ENCODE results near the gene IFNGR1. TPM values are rescaled to one million over a fixed set of nuclear protein-coding genes. Genes with fewer than 3 reads are reported as not detected.
A peak's percentile ranks its signal among the peaks of the same experiment; 100 is the strongest.

The IFNGR1 gene
- total RNA-seq, 1 donor from 2014 or later, result 115 TPM

- DNase-seq (no peak), ATAC-seq (no peak)
- intact Hi-C loops (cut with micrococcal nuclease), result no loop called here
These were observed 28.5 kb downstream of the IFNGR1 start for GRCh38 chr6:137190583-137191094.

GRCh38 chr6:137188855-137189254 is 30.3 kb downstream of the IFNGR1 start:
- intact Hi-C loops (cut with micrococcal nuclease), result no loop called here
- no peak for ATAC-seq
- no peak for DNase-seq

- DNase-seq (no peak), ATAC-seq (no peak)
- intact Hi-C loops (cut with micrococcal nuclease), result no loop called here
These were observed 33.9 kb downstream of the IFNGR1 start for GRCh38 chr6:137185290-137185689.

- DNase-seq (no peak), ATAC-seq (no peak)
- intact Hi-C loops (cut with micrococcal nuclease), result no loop called here
These were observed 36.5 kb downstream of the IFNGR1 start for GRCh38 chr6:137182654-137183073.

GRCh38 chr6:137181891-137182653 is 37.1 kb downstream of the IFNGR1 start:
- intact Hi-C loops (cut with micrococcal nuclease), result no loop called here
- DNase-seq (no peak), ATAC-seq (no peak)

GRCh38 chr6:137177611-137178010 is 41.6 kb downstream of the IFNGR1 start:
- intact Hi-C loops (cut with micrococcal nuclease), result no loop called here
- ATAC-seq (no peak), DNase-seq (no peak)

GRCh38 chr6:137176729-137177128 is 42.5 kb downstream of the IFNGR1 start:
- no peak for DNase-seq
- ATAC-seq, result no peak
- intact Hi-C loops (cut with micrococcal nuclease), result no loop called here

GRCh38 chr6:137175868-137176245 is 43.3 kb downstream of the IFNGR1 start:
- ATAC-seq (no peak), DNase-seq (no peak)
- intact Hi-C loops (cut with micrococcal nuclease), result no loop called here

GRCh38 chr6:137175157-137175867 is 43.9 kb downstream of the IFNGR1 start:
- intact Hi-C loops (cut with micrococcal nuclease), result no loop called here
- no peak for DNase-seq
- ATAC-seq, result peak; percentile 89

- no peak for ATAC-seq
These were observed 45.7 kb downstream of the IFNGR1 start, which contains the start of gene IL22RA2 for GRCh38 chr6:137173501-137173900. IL22RA2 (minus strand) TSS chr6:137173644; CDS start chr6:137161749, 11,895 bp downstream.

GRCh38 chr6:137172734-137173431 is 46.3 kb downstream of the IFNGR1 start:
- no peak for DNase-seq
- intact Hi-C loops (cut with micrococcal nuclease), result no loop called here

More at GRCh38 chr6:137173501-137173900, 45.7 kb downstream of the IFNGR1 start, which contains the start of gene IL22RA2:
- no peak for DNase-seq
- intact Hi-C loops (cut with micrococcal nuclease), result no loop called here

GRCh38 chr6:137171824-137172733 is 47.1 kb downstream of the IFNGR1 start:
- ATAC-seq (no peak), DNase-seq (no peak)
- intact Hi-C loops (cut with micrococcal nuclease), result no loop called here

More at GRCh38 chr6:137172734-137173431, 46.3 kb downstream of the IFNGR1 start:
- ATAC-seq, result no peak

GRCh38 chr6:137171053-137171374 is 48.2 kb downstream of the IFNGR1 start:
- intact Hi-C loops (cut with micrococcal nuclease), result no loop called here
- DNase-seq (no peak), ATAC-seq (no peak)

- no peak for ATAC-seq
- DNase-seq, result no peak
- intact Hi-C loops (cut with micrococcal nuclease), result no loop called here
These were observed 48.7 kb downstream of the IFNGR1 start for GRCh38 chr6:137170266-137171052.

GRCh38 chr6:137167702-137168377 is 51.3 kb downstream of the IFNGR1 start:
- intact Hi-C loops (cut with micrococcal nuclease), result no loop called here
- no peak for ATAC-seq
- no peak for DNase-seq

- ATAC-seq, result peak; percentile 27
These were observed 52.7 kb downstream of the IFNGR1 start for GRCh38 chr6:137166247-137167098.

More at GRCh38 chr6:137166247-137167098, 52.7 kb downstream of the IFNGR1 start:
- DNase-seq, result no peak
- intact Hi-C loops (cut with micrococcal nuclease), result no loop called here
